A549 (cell line): Measurements from ENCODE around the gene ECPAS.

ENCODE experiments used
- CBX8 ChIP-seq: fragments of 200-600 bp; sonication (generic); IDR thresholded peaks from 2 replicates; pipeline ENCODE4 v1.6.1; 2016
- CEBPB ChIP-seq, 2 experiments: fragments of >200 bp in 1 of 2; sonication (Bioruptor Twin) in 1 of 2; formaldehyde crosslinking in 1 of 2; IDR thresholded peaks; 2 replicates each; pipeline ENCODE4 v1.6.1; 2012 to 2016
- CHD2 ChIP-seq: fragments of 150-350 bp; IDR thresholded peaks from 2 replicates; pipeline ENCODE4 v1.6.1; 2014; ENCODE audit warnings: low read length; ENCODE audit not compliant: partially characterized antibody
- EHF ChIP-seq: fragments of 250-450 bp; sonication (Bioruptor Pico); IDR thresholded peaks from 2 replicates; pipeline ENCODE4 v1.5.0; 2020; ENCODE audit warnings: mild to moderate bottlenecking
- HDAC2 ChIP-seq: fragments of 200-600 bp; sonication (generic); IDR thresholded peaks from 2 replicates; pipeline ENCODE4 v1.6.1; 2016
- JUN ChIP-seq, 2 experiments: fragments of >200 bp; sonication (Bioruptor Twin); formaldehyde crosslinking; IDR thresholded peaks; 2 replicates in 1 of 2; 3 replicates in 1 of 2; pipeline ENCODE4 v1.6.1; 2016 to 2017
- POLR2A ChIP-seq: IDR thresholded peaks from 2 replicates; pipeline ENCODE4 v1.6.1; 2012; ENCODE audit warnings: mild to moderate bottlenecking, low read length
- TFCP2L1 ChIP-seq: fragments of 250-450 bp; sonication (Bioruptor Pico); IDR thresholded peaks from 2 replicates; pipeline ENCODE4 v1.5.0; 2021; ENCODE audit warnings: mild to moderate bottlenecking
- TF ChIP-seq, protein P1 (sequence below): IDR thresholded peaks from 2 replicates; pipeline ENCODE4 v1.6.1; 2012
- TF ChIP-seq, protein P2 (sequence below): fragments of >200 bp; sonication (Bioruptor Twin); formaldehyde crosslinking; IDR thresholded peaks from 3 replicates; pipeline ENCODE4 v1.5.1; 2016

DNA sequence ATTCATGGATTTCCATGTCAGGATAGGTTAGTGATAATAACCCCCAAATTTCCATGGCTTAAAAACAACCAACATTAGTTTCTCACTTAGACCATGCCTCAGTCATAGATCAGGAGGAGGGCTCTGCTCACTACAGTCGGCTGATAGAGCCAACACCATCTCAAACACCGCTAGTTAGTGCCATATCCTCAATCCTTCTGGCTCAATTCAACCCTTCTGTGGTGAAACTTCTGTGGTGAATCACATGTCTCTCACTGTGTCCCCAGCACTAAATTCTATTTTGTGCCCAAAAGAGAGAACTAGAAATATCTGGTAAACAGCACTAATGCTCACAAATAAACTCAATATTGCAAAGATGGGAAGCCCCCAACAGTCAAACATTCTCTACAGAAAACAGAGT lies 21.1 kb downstream of the ECPAS start:
- no peak for TF ChIP-seq JUN (IDR thresholded peaks at IDR 0.05)
- no peak for TF ChIP-seq CBX8
- TF ChIP-seq, protein P1, sequence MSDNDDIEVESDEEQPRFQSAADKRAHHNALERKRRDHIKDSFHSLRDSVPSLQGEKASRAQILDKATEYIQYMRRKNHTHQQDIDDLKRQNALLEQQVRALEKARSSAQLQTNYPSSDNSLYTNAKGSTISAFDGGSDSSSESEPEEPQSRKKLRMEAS, result no peak
- no peak for TF ChIP-seq TFCP2L1 (CRISPR knock-in tag)
- no peak for TF ChIP-seq POLR2A
- no peak for TF ChIP-seq EHF (CRISPR knock-in tag)
- TF ChIP-seq, protein P2, sequence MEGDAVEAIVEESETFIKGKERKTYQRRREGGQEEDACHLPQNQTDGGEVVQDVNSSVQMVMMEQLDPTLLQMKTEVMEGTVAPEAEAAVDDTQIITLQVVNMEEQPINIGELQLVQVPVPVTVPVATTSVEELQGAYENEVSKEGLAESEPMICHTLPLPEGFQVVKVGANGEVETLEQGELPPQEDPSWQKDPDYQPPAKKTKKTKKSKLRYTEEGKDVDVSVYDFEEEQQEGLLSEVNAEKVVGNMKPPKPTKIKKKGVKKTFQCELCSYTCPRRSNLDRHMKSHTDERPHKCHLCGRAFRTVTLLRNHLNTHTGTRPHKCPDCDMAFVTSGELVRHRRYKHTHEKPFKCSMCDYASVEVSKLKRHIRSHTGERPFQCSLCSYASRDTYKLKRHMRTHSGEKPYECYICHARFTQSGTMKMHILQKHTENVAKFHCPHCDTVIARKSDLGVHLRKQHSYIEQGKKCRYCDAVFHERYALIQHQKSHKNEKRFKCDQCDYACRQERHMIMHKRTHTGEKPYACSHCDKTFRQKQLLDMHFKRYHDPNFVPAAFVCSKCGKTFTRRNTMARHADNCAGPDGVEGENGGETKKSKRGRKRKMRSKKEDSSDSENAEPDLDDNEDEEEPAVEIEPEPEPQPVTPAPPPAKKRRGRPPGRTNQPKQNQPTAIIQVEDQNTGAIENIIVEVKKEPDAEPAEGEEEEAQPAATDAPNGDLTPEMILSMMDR, result no peak
- no peak for TF ChIP-seq CHD2
- no peak for TF ChIP-seq CEBPB (IDR thresholded peaks at IDR 0.05)
- no peak for TF ChIP-seq HDAC2
